ENCODE results near the gene CHRM2.

CHRM2 gene

DNA sequence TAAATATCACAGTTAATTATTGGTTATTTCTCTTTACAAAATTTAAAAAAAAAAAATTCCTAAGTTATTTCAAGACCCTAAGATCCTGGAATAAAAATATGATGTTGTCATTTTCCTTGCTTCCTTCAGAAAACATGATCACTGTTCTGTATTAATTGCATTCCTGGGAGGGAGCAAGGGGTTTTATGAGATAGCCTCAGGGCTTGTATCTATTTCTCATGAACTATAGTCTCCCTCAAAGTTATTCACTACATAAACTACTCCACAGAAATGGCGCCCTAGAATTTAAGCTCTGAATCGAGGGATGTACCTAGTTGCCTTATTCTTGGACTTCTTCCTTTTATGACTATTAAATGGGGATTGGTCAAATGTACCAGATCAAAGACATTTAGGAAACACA, 170.3 kb downstream of the CHRM2 start:
- no peak for DNase-seq

DNA sequence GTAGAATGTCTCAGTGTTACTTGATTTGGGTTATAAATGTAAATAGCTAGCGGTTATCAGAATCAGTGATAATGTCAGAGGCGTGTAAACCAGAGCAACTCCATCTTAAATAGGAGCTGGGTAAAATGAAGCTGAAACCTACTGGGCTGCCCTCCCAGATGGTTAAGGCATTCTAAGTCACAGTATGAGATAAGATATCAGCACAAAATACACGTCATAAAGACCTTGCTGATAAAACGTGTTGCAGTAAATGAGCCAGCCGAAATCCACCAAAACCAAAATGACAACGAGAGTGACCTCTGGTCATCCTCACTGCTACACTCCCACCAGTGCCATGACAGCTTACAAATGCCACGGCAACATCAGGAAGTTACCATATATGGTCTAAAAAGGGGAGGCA, 172.3 kb downstream of the CHRM2 start:
- no peak for DNase-seq

DNA sequence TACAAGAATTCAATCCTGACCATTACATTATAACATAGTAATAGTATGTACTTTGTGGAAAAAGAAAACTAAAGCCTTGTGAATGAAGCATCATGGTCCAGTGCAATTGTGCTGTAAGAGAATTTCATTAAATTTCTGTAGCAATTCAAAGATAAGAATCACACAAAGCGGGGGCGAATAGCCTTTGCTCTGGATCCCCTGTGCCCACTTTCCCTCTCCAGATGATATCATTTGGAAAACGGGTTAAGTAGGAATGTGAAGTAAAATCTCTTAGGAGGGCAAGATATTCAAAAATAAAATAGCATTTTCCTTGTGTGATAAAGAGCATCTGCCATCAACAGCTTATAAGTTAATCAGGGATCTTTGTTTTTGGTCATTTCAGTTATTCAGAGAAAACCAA, 177.1 kb downstream of the CHRM2 start:
- no peak for DNase-seq

DNA sequence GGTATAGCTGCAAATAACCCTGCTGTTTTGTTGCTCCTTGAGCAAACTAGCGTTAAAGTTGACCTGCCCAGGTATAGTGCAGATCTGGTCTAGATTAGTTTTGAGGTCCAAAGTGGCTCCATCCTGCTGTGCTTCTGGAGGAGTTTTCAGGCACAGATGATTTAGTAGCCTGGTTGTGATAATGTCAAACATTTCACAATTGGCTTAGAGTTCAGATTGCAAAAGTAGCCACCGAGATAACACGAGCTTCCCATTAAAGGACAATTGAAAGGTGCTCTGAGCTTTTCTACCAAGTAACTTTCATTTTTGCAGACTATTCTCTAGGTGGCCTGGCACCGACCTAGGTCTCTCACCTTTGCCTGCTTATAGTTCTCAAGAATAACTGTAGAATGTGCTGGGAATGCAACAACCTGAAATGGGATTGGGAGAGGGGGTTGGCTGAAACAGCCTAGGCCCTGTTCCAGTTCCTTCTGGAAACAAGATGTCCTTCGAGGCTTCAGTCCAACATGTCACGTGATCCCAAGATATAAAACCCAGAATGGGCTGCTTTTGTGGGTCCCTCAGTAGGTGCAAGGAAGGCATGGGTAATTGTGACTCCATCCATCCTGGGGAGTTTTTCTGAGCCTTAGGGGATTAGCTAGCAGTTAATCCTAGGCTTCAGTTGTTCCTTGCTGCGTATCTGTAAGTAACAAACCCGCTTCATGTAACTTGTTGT, 201.0 kb downstream of the CHRM2 start:
- no peak for DNase-seq

Measured in stimulated activated CD4-positive, alpha-beta T cell treated with anti-CD3 and anti-CD28 coated beads, Interleukin-1b, Interleukin-23, amount 100 ng/mL, for 48 hours (primary cell).